GM12878 (cell line): ENCODE data around the gene IRF2BP1. TPM values are rescaled to one million over a fixed set of nuclear protein-coding genes. Genes with fewer than 3 reads are reported as not detected.

ENCODE experiments used
- ATAC-seq: fragments of 200-7000 bp; cut with Tn5 transposase; 3 replicates; pipeline ENCODE4 v1.9.1; 2020; ENCODE audit warnings: mild to moderate bottlenecking, moderate library complexity
- BruUV-seq: library from RNA; stranded (reverse); fragments of 400-500 nt; replicated peaks from 2 replicates; lab custom pipeline; 2021; lab: Mats Ljungman, UMichigan
- CTCF ChIA-PET: fragments of 300-600 bp; sonication (Branson Sonifier 250); formaldehyde crosslinking; extraction: SDS; loops from one replicate; lab custom pipeline; 2021; ENCODE audit warnings: inconsistent platforms; lab: Yijun Ruan, JAX
- POLR2A ChIA-PET: fragments of 350-600 bp; formaldehyde crosslinking; extraction: SDS; loops from one replicate; lab custom pipeline; 2021; ENCODE audit warnings: inconsistent platforms; lab: Charles Lee
- RAD21 ChIA-PET: fragments of 300-600 bp; sonication (Branson Sonifier 250); formaldehyde crosslinking; loops from one replicate; lab custom pipeline; 2023; ENCODE audit warnings: antibody characterized with exemption; ENCODE audit not compliant: unreplicated experiment; lab: Charles Lee
- SMC1A ChIA-PET: fragments of 300-600 bp; sonication (Branson Sonifier 250); formaldehyde crosslinking; loops from one replicate; lab custom pipeline; 2023; ENCODE audit not compliant: unreplicated experiment, uncharacterized antibody; lab: Charles Lee
- DNase-seq: peaks from one replicate; pipeline ENCODE4 v3.0.0-alpha.2; 2011; ENCODE audit warnings: low read depth, low spot score
- FAIRE-seq: peaks from 3 replicates; lab custom pipeline; 2011; peaks lifted over from hg19 to GRCh38; lab: Jason Lieb, UNC
- H2AFZ ChIP-seq: 2 replicates; pipeline ENCODE4 v1.6.0; 2011; ENCODE audit warnings: low read depth, low read length, control low read depth; ENCODE audit not compliant: control insufficient read depth
- H3K27ac ChIP-seq: 2 replicates; pipeline ENCODE4 v1.5.1; 2011; ENCODE audit warnings: control low read depth; ENCODE audit not compliant: control insufficient read depth, insufficient read depth
- H3K27me3 ChIP-seq, 2 experiments: replicated peaks in 1 of 2; 2 replicates each; pipeline versions ENCODE4 v1.6.0 to v1.6.1; 2011; ENCODE audit warnings: low read length in 1 of 2; ENCODE audit not compliant: control insufficient read depth in 2 of 2, insufficient read depth in 2 of 2
- H3K36me3 ChIP-seq, 2 experiments: 2 replicates each; pipeline ENCODE4 v1.5.1; 2011; ENCODE audit warnings: low read length in 1 of 2; ENCODE audit not compliant: control insufficient read depth in 2 of 2, insufficient read depth in 2 of 2
- H3K4me1 ChIP-seq: 2 replicates; pipeline ENCODE4 v1.6.1; 2011; ENCODE audit warnings: mild to moderate bottlenecking, low read length, moderate library complexity, mixed read lengths; ENCODE audit not compliant: control insufficient read depth, insufficient read depth
- H3K4me2 ChIP-seq: 2 replicates; pipeline ENCODE4 v1.6.0; 2011; ENCODE audit warnings: control low read depth; ENCODE audit not compliant: control insufficient read depth, insufficient read depth
- H3K4me3 ChIP-seq: fragments of 200-600 bp; sonication (generic); 2 replicates; pipeline ENCODE4 v1.5.1; 2016
- H3K79me2 ChIP-seq: 2 replicates; pipeline ENCODE4 v1.6.0; 2011; ENCODE audit warnings: low read length; ENCODE audit not compliant: control insufficient read depth, insufficient read depth
- H3K9ac ChIP-seq: 2 replicates; pipeline ENCODE4 v1.8.0; 2011; ENCODE audit warnings: low read length, control low read depth, mixed read lengths; ENCODE audit not compliant: control insufficient read depth, insufficient read depth
- H3K9me3 ChIP-seq: replicated peaks from 3 replicates; pipeline ENCODE4 v1.5.1; 2011; ENCODE audit warnings: mild to moderate bottlenecking, low read length; ENCODE audit not compliant: control insufficient read depth, insufficient read depth
- H4K20me1 ChIP-seq: 2 replicates; pipeline ENCODE4 v1.6.0; 2011; ENCODE audit not compliant: control insufficient read depth, insufficient read depth
- BCL11A ChIP-seq: IDR thresholded peaks from 2 replicates; pipeline ENCODE4 v1.6.1; 2011; ENCODE audit warnings: low read depth, low read length
- E4F1 ChIP-seq: fragments of 450-650 bp; IDR thresholded peaks from 2 replicates; pipeline ENCODE4 v1.6.1; 2018; ENCODE audit warnings: borderline replicate concordance, mild to moderate bottlenecking; ENCODE audit not compliant: partially characterized antibody
- GATAD2B ChIP-seq: fragments of 450-650 bp; conservative IDR thresholded peaks from 2 replicates; pipeline ENCODE4 v1.6.1; 2017; ENCODE audit warnings: low read depth, mild to moderate bottlenecking, moderate library complexity
- KAT2A ChIP-seq: conservative IDR thresholded peaks from 2 replicates; pipeline ENCODE4 v1.6.1; 2011; ENCODE audit warnings: low read depth, low read length; ENCODE audit not compliant: control insufficient read depth
- MTA3 ChIP-seq: IDR thresholded peaks from 2 replicates; pipeline ENCODE4 v1.6.1; 2012; ENCODE audit warnings: low read length, inconsistent platforms, borderline replicate concordance
- POLR2A ChIP-seq: IDR thresholded peaks from 2 replicates; pipeline ENCODE4 v1.6.1; 2011; ENCODE audit warnings: low read depth, mild to moderate bottlenecking, low read length
- POU2F2 ChIP-seq: IDR thresholded peaks from 3 replicates; pipeline ENCODE4 v1.6.1; 2011; ENCODE audit warnings: low read depth, mild to moderate bottlenecking, low read length, borderline replicate concordance
- SMAD1 ChIP-seq: fragments of 450-650 bp; IDR thresholded peaks from 2 replicates; pipeline ENCODE4 v1.6.1; 2018; ENCODE audit warnings: mild to moderate bottlenecking, low read depth; ENCODE audit not compliant: partially characterized antibody
- TARDBP ChIP-seq: IDR thresholded peaks from 2 replicates; pipeline ENCODE4 v1.6.1; 2016; ENCODE audit warnings: borderline replicate concordance
- TCF7 ChIP-seq: IDR thresholded peaks from 2 replicates; pipeline ENCODE4 v1.6.1; 2014; ENCODE audit warnings: antibody characterized with exemption, borderline replicate concordance
- ZZZ3 ChIP-seq: IDR thresholded peaks from 2 replicates; pipeline ENCODE4 v1.6.1; 2011; ENCODE audit warnings: low read depth; ENCODE audit not compliant: control insufficient read depth, insufficient read length
- whole genome bisulfite sequencing: methylation state at CpG from one replicate; pipeline ENCODE4 v1.1.6; 2016; ENCODE audit warnings: low lambda C conversion rate; ENCODE audit not compliant: insufficient replicate concordance, insufficient coverage; ENCODE audit errors: missing lambda C conversion rate; 5-methylcytosine and 5-hydroxymethylcytosine counted together
- in situ Hi-C: fragments of 300-500 bp; cut with MboI; formaldehyde crosslinking; loops from 9 replicates; pipeline ENCODE4 v1.14.3; 2018; ENCODE audit warnings: mixed read lengths
- intact Hi-C: fragments of 100-400 bp; cut with micrococcal nuclease; formaldehyde crosslinking; loops from one replicate; pipeline ENCODE4 v1.14.2; 2022; ENCODE audit not compliant: unreplicated experiment
- polyA plus RNA-seq, 11 experiments: library from polyadenylated mRNA; depleted of rRNA in 4 of 11; unstranded in 6 of 11; stranded (reverse) in 5 of 11; fragments of >200 nt; fragmentation: Nextera tagmentation in 4 of 11; fragmentation: Illumina TruSeq in 1 of 11; extraction: Ambion mirVana in 4 of 11; extraction: Trizol in 1 of 11; gene quantifications; 1 replicate in 1 of 11; 2 replicates in 10 of 11; pipeline versions ENCODE4 v1.2.1 to v1.2.3, GENCODE V29; 2011 to 2016; ENCODE audit warnings: inconsistent platforms in 2 of 11, missing spikeins in 2 of 11, low read depth in 1 of 11
- total RNA-seq, 4 experiments: library from RNA; depleted of rRNA in 3 of 4; stranded (reverse); fragments of >200 nt in 3 of 4; fragmentation: Illumina TruSeq in 1 of 4; extraction: Trizol in 1 of 4; gene quantifications; 2 replicates each; pipeline versions ENCODE4 v1.2.1 to v1.2.3, GENCODE V29; 2013 to 2021
- TF ChIP-seq, protein P1 (sequence below): IDR thresholded peaks from 2 replicates; pipeline ENCODE4 v1.6.1; 2011; ENCODE audit warnings: low read depth, mild to moderate bottlenecking, low read length, moderate library complexity, borderline replicate concordance; ENCODE audit errors: extremely low read depth

The IRF2BP1 gene
- total and polyA plus RNA-seq, 10 of the 15 experiments (the other 5 are each of a cell fraction or from before 2014, with no cell fraction given) = 0.31 to 24.4 (median 4.4) TPM

GRCh38 chr19:45852983-45853382 is 33.0 kb downstream of the IRF2BP1 start:
- Histone ChIP-seq H3K4me2 (no peak overlapping the region), H3K4me1 (no peaks in the 10 kb centered on the region), H3K27ac (no peak overlapping the region)
- TF ChIP-seq MTA3 (no peak), TARDBP (no peak), GATAD2B (no peak), SMAD1 (no peak), POLR2A (no peak), TCF7 (no peak)
- TF ChIP-seq, protein P1, sequence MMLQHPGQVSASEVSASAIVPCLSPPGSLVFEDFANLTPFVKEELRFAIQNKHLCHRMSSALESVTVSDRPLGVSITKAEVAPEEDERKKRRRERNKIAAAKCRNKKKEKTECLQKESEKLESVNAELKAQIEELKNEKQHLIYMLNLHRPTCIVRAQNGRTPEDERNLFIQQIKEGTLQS = no peak
- TF ChIP-seq, all 136 proteins: peak for 0
- ATAC-seq = no peak
- Histone ChIP-seq H3K9ac (no peak overlapping the region), H3K27me3 (no peaks in the 10 kb centered on the region), H3K36me3 (peaks cover 28 to 44% of the 10 kb centered on the region in 2 experiments), H3K4me3 (no peak overlapping the region), H4K20me1 (no peaks in the 10 kb centered on the region), H3K79me2 (peaks cover 2% of the 10 kb centered on the region; the same call in 1 of the 2 replicates), H2AFZ (no peak overlapping the region), H3K9me3 (no peaks in the 10 kb centered on the region)
- no peak for DNase-seq
- CTCF ChIA-PET = interaction anchor here (0.5 to 0.8 kb wide), 2 partner anchors 35 to 55 kb away, joined by 3 to 4 read pairs; no protein-coding TSS in a partner anchor
- WGBS = 75% methylated on average over 7 of the region's 7 CpGs
- POLR2A ChIA-PET = no interaction called here
- BruUV-seq = no TSS peak
- no peak for FAIRE-seq
- RAD21 ChIA-PET = no interaction called here
- intact Hi-C loops (no loop called here), in situ Hi-C loops (no loop called here)
- SMC1A ChIA-PET = no interaction called here

GRCh38 chr19:45852145-45852750 is 33.7 kb downstream of the IRF2BP1 start:
- H3K9ac ChIP-seq = no peak overlapping the region
- no peak for FAIRE-seq
- RAD21 ChIA-PET = no interaction called here
- TF ChIP-seq POU2F2 (no peak), ZZZ3 (no peak), E4F1 (no peak), BCL11A (no peak), KAT2A (no peak)

More at GRCh38 chr19:45852145-45852750, 33.7 kb downstream of the IRF2BP1 start:
- no peak for ATAC-seq
- H3K27me3 ChIP-seq = no peaks in the 10 kb centered on the region
- BruUV-seq = no TSS peak
- peaks cover 33 to 51% of the 10 kb centered on the region in 2 experiments for H3K36me3 ChIP-seq
- in situ Hi-C loops = no loop called here
- intact Hi-C loops = no loop called here
- H3K4me2 ChIP-seq = no peak overlapping the region
- CTCF ChIA-PET = interaction anchor here (0.5 to 0.8 kb wide), 2 partner anchors 35 to 55 kb away, joined by 3 to 4 read pairs; no protein-coding TSS in a partner anchor
- 95% methylated on average over 10 of the region's 10 CpGs for WGBS
- no peaks in the 10 kb centered on the region for H3K9me3 ChIP-seq
- no peak overlapping the region for H3K4me3 ChIP-seq
- DNase-seq = no peak
- no peak overlapping the region for H3K27ac ChIP-seq
- peaks cover 2% of the 10 kb centered on the region; the same call in 1 of the 2 replicates for H3K79me2 ChIP-seq
- H3K4me1 ChIP-seq = no peaks in the 10 kb centered on the region
- SMC1A ChIA-PET = no interaction called here
- no peak overlapping the region for H2AFZ ChIP-seq
- H4K20me1 ChIP-seq = no peaks in the 10 kb centered on the region
- POLR2A ChIA-PET = no interaction called here
